CD1c-positive myeloid dendritic cell (primary cell): Measurements from ENCODE around the gene NARF.
A peak's percentile ranks its signal among the peaks of the same experiment; 100 is the strongest.

ENCODE experiments used
- DNase-seq: peaks from one replicate; pipeline ENCODE4 v3.0.0-alpha.2; 2016; ENCODE audit errors: extremely low spot score

Gene NARF

DNA sequence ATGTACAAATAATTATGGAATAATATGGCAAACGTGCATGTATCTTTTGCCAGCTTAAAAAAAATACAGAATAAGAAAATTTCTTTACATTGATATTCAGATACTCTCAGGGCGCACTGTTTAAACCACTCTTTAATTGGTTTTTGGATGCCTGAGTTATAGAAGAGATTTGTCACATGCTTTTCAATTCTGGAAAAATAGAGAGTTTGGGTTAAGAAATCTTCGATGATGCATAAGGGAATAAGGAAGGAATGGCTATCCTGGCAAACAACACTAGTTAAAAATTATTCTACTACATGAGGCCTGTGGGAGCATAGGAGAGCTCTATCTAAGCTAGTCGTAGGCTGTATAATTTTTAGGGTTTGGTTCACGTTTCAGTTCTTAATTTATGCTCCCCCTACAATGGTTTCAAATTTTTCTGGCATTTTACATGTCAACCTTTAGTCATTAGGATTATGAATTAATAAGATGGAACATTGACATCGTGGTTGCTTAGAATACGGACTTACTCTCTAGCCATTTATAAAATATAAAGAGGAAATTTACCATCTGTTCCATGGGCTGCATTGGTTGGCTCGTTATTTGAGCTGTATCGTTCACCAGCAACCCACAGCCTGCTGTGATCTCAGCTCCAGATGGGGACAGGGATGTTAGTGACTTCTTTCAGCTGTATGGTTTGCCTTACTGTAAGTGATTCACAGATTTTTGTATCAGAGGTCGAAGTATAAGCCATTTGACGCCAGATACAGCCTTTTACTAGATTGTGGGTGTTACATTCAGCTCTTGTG is 15.9 kb downstream of the NARF start:
- DNase-seq = no peak

DNA sequence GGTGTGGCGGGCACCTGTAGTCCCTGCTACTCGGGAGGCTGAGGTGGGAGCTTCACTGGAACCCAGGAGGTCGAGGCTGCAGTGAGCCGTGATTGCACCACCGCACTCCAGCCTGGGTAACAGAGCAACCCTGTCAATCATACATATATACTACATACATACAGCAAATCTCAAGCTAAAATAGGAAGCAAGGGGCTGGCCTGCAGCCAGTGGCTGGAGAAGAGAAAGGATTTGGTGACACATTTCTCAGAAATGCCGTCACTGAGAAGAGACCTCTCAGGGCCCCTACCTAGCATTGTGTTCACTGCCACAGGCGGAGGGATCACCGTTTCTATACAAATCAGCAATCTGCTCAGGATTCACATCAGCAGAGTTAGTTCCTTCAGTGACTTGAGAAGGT is 16.9 kb downstream of the NARF start:
- DNase-seq = no peak

DNA sequence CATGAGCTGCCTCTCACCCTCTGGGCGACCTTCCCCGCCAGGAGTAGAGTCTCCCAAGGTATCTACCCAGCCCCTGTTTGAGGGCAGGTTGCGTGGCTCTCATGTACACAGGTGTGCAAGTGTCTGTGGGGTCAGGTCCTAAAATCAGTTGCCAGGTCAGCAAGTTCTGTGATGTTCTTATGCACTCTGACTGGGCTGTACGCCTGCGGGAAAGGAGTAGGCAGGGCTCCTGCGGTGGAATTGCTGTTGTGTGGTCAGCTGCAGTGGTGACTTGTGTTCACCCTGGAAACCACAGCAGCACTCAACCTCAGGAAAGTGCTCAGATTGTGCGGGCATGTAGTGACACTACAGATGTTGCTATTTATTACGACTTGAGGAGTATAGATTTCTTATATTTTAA is 19.4 kb downstream of the NARF start:
- no peak for DNase-seq

DNA sequence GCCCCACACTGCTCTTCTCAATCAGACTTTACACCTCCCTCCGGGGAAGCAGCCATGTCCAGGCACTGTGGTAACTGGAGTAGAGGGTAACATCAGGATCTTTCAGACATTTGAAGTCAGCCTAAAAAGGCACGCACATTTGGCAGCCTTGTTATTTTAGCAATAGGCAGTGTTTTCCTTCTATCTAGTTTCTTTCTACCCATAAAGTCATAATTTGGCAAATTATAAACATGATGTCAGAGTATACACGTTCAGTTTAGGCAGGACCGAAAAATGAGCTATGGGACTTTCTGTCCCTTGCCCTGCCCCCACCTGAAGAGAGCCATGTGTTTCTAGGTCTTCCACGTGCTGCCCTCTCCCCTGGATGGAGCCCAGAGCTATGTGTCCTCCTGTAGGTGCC is 21.1 kb downstream of the NARF start:
- DNase-seq = no peak

DNA sequence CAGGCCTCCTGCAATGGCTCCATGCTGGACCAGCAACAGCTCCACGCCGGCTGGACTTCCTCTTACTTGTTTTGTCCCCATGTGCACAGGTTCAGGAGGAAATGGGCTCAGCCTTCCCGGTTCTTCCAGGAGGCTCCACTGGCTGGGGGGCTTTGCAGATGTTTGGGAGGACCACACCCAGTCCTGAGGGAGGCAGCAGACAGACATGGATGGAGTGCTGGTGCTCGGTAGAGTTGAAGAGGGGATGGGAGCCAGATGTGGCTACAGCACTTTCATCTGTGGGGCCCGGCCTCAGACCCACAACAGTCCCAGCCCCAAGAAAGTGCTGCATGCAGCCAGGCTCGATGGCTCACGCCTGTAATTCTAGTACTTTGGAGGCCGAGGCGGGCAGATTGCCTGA is 21.8 kb downstream of the NARF start:
- no peak for DNase-seq

DNA sequence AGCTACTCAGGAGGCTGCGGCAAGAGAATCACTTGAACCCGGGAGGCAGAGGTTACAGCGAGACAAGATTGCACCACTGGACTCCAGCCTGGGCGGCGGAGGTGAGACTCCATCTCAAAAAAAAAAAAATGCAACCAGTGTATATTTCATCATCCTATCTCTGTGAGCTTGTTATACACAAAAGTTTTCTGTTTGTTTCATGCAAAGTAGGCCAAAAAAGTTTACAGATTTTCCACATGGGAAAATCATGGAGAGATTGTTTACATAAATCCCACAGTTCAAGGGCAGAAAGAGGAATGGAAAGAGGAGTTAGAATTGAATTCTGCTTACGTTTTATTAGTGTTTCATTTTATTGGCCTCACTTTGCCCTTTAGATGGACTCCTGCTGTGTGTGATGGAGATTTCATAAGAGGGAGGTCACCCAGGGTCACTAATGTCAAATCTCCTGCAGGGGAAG is 24.7 kb downstream of the NARF start:
- no peak for DNase-seq

DNA sequence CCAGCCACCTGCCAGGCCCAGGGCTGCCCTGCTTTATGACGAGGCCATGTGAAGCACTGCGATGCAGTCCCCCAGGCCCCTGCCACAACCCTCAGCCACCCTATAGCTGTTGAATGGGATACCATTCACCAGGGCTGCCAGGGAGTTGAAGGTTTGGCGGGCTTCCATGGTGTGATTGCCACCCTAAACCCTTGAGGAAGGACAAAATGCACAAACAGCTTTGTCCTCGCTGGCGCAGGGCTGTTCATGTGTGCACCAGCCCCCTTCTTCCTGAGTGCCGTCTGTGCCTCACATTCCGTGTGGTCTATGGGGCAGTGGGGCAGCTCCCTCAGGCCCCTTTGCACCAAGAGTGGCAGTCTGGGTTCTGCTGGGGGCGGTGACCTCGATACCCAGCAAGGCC is 25.3 kb downstream of the NARF start:
- DNase-seq = no peak

DNA sequence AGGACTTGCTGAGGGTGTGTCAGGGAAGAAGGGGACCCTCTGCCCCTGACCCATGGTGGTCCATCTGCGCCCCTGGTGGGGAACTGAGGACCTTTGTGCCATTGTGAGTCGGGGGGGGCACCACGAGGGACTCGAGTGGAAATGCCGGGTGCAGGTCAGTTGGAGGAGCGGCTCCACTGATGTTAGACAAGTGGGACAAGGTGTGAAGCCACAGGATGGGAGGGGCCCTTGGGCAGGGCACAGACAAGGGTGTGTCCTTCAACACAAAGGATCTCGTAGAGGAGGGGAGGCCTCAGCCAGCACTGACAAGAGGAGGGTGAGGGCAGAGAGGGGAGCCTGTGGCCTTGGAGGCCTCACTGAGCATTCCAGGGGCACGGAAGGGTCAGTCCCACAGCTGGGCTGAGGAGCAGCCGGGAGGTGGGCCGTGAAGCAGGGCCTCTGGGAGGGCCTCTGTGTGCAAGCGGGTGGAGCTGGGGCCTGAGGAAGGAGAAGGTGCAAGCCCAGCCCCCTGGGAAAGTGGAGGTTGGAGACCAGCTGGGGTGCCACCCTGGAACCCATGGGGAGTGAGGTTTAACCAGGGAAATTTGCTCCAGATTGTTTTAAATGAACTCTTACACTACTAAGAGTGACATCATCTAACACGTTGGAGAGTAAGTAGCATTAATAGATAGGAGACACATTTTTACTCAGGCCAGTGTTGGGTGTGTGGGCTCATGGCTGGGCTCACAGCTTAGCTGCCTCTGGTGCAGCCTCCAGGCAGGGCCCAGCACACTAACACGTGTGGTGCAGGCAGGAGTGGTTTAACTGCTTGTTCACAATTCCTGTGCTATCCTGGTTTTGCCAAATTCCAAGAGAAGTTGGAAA is 27.9 kb downstream of the NARF start:
- DNase-seq = no peak

DNA sequence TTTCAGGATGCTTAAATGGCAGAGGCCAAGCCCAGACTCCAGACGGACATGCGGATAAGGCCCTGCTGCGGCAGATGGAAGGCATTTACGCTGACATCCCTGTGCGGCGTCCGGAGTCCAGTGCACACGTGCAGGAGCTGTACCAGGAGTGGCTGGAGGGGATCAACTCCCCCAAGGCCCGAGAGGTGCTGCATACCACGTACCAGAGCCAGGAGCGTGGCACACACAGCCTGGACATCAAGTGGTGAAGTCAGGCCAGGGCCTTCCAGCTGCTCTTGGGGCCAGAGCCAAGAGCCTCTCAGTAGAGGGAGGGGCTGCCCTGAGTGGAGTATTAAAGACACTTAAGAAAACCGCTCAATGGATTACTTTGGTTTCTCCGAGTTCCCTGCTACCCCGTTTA is 29.4 kb downstream of the NARF start:
- DNase-seq = no peak

DNA sequence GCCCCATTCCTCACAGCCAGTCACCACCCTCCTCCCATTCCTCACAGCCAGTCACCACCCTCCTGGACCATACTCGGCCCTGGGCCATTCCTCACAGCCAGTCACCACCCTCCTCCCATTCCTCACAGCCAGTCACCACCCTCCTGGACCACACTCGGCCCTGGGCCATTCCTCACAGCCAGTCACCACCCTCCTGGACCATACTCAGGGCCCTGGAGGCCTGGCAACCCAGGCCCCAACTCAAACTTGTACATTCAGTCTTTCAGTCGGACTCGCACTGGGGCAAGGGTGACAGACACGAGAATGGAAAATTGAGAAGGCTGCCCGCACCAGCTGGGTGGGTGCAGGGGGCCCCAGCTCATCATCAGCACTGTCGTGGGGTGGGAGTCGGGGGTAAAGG is 30.6 kb downstream of the NARF start:
- DNase-seq = no peak

DNA sequence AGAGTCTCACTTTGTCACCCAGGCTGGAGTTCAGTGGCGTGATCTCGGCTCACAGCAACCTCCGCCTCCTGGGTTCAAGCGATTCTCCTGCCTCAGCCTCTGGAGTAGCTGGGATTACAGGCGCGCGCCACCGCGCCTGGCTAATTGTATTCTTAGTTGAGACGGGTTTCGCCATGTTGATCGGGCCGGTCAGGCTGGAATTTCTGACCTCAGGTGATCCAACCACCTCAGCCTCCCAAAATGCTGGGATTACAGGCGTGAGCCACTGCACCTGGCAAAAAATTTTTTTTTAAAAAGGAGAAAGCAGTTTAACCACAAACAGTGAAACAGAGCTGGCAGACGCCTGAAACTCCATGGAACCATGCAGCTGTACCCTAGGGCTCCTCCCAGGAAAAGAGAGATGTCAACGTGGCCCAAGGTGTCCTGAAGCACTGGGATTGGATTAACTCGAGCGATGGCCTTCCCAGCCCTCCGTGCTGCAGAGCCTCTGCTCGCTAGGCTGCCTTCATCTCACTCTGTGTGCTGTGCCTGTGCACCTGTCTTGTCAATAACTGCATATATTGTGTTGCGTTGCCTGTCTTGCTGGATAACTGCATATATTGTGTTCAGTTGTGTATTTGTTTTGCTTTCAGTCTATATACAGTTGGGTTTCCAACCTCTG is 31.4 kb downstream of the NARF start:
- no peak for DNase-seq

DNA sequence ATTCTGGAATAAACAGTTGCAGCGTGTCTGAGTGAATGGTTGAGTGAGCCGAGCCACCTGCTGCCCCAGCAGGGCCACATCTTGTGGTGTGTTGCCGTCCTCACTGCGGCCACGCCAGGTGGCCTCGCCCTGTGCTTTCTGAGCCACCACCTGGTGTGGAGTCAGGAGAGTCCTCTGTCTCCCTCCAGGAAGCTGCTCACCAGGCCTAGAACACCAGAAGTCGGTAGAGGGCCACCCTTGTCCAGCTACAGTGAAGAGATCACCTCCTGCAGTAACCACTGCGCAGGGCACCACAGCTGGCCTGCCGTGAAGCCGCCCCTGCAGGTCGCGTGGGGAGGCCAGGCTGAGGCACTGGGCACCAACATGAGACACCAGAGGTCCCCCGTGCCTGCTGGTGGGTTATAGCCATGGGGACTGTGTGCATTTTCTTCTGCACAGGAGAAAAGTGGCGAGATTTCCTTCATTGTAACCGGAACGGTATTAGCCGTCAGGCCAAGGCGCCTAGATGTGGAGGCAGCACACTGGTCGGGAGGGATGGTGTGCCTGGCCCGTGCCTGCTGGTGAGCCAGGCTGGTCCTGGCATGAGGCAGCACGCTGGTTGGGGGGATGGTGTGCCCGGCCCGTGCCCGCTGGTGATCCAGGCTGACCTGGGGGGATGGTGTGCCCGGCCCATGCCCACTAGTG is 32.1 kb downstream of the NARF start:
- no peak for DNase-seq

DNA sequence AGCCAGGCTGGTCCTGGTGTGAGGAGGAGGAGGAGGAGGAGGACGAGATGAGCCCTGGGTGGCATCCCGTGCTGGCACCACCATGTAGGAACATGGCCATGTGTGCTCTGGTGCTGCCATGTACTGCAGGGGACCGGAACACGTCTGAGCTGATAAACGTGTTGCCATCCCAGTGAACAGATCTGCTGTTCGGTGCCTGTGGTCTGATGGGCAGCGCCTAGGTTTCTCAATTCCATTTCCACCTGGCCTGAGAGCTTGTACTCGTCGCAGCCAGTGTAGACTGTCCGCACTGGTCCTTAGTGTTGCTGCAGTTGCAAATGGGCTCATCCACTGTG is 32.6 kb downstream of the NARF start:
- DNase-seq = no peak

DNA sequence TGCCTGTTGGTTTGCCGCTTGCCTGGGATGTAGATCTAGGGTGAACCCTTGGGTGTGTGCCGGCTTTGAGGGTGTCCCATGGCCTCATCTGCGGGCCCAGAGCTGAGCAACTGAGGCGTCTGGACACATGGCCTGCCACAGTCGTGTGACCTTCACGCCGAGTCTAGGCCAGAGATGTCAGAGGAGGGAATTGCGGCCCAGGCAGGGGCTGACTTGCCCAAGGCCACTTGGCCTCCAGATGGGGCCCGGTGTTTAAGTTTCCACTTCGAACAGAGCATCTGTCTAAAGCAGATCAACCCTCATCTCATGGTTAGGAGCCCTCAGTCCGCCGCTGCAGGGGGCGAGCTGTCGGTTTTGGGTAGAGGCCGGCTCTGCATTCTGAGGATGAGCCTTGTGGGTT is 33.0 kb downstream of the NARF start:
- DNase-seq = no peak

DNA sequence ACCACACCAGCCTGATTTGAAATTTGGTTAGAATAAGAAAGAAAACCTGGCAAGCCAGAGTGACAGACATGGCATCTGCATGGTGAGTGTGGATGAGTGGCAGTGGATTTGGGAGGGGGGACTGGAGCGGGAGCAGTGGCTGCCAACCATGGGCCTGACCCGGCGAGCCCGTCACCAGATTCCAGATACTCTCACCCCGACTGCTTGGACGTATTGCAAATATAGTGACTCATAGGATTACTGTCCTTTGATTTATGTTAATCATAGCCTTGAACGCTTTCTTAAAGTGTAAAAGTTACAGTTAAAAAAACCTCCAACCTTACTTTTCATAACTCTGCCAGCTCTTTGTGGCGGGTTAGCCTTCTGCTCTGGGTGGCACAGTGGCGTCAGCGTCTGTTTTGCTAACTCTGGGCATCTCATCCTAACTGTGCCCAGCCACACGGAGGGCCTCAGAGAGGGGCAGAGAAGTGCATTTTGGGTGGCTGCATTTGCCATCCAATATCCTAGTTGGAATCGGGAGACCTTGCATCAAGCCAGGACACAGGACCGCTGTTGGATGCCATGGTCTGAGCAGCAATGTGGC is 34.2 kb downstream of the NARF start:
- DNase-seq = no peak

DNA sequence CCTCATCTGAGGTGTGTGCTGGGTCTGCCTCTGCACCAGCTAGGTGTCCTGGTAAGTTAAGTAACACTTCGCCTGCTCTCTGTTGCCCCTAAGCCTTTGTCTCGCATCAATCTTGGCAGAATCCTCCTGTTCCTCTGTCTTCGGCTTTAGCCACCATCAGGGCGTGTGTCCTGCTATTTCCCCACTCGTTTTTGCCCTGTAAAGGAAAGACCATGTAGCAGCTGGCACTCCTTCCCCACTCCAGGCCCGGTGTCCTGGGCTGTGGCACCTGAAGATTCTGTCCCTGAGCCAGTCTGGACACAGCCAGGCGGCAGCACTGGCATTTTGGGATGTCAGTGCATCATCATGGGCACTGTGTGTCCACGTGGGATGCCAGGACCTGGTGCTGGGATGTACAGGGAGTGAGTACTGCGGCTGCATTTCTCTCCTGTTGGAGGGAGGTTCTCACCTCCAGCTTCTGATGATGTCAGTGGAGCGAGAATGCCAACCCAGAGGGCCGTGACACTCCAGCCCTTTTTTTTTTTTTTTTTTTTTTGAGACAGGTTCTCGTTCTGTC is 34.8 kb downstream of the NARF start:
- no peak for DNase-seq

DNA sequence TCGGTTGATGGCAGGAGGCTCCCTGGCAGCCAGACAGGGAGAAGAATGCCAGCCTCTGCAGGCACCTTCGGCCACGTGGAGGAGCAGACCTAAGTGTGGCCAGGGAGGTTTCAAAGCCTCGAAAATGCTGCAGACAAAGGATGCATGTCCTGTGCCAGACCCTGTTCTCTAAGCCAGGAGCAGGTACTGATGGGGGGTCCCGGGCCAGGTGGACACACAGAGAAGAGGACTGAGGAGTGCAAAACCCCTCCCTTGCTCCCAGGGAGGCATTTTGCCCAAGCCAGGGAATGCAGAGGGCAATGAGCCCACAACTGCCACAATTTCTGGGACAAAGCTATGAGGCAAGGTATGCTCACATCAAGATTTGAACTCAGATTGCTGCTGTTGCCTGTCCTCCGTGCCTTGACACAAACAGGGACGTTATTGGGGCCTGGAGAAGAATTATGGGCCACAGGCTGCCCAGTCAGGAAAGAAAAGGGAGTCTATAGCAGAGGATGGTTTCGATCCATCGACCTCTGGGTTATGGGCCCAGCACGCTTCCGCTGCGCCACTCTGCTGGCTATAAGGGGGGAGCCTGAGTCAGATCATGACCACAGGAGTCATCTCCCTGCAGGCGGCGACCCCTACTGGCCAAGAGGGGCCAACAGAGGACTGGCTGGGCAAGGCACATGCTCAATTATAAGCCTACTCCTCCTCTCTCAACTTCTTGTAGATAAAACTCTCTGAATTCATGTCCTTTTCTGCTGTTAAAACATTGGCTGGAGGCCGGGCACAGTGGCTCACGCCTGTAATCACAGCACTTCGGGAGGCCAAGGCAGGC is 35.9 kb downstream of the NARF start:
- DNase-seq = peak; percentile 89

DNA sequence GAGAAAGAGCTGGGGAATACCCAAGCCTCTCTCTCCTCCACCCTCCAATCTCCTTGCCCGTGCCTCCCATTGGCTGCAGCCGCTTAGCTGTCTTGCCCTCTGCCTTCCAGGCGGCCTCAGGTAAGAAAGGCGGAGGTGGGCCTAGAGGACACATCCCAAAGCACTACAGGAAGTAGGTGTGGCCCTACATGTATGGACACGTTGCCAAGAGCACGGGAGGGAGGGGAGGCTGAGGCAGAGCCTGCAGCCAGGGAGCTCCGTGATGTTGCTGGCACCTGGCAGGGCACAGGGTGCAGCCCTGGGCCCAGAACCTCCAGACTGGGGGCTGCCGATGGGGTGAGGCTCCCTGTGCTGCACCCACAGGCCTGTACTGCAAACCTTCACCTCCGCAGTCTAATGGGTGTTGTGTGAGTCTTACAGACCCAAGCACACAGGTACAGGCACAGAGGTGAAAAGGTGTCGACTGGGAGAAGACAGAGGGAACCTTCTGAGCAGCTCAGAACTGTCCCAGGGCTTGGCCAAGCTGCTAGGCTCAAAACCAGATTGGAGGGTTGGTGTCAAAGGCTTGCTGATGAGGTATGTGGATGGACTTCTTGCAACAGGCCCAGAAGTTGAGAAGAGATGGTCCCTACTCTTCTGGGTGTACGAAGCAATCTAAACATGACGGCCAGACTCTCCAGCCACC is 37.4 kb downstream of the NARF start:
- DNase-seq = no peak

DNA sequence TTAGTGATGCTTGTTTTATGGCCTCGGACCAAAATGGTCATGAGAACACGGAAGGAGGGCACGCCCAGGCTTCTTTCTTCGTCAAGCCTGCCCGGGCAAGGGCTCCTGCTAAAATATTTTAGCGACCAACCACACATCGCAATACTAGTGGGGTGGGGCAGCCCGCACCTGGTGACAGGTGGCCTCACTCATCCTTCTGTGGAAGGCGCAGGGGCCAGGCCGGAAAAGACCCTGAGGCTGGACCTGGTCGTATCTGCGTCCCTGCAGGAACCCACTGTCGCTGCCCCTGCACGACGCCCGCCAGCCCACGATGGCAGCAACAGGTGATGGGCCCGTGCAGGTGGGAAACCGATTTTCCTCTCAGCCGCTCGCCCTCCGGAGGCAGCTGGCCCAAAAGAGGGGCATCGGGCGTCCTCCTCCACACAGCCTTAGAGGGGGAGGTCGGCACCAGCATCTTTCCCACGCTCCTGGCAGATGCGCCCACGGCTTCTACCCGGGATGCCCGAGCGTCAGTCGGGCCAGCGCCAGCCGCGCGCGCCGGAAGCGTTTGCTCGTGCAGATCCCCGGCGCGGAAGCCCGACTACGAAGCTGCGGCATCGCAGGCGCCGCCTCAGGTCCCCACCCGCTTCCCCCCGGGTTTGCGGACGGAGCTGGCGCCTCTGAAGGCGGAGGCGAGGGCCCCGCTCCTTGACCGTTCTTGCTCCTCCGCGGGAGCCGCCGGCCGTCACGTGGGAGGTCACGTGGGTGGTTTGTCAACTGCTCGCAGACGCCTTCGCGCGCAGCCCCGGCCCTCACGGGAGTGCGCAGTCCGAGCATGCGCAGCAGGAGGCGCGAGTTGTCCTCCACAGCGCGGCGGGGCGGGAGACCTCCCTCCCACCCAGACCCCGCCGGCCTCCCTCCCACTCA is 38.2 kb downstream of the NARF start:
- peak; percentile 96 for DNase-seq
